DMS114 treated with DMSO at 0.1 percent for 48 hours (cell line): Measurements from ENCODE around the gene HLA-DQA1.
"Not testable (repeated sequence)": the region's sequence is repeated elsewhere in the genome, so short reads cannot be mapped to it uniquely, and the experiment has no call there.

Experiments used
- DNase-seq: peaks from one replicate; lab custom pipeline; 2025; ENCODE audit not compliant: unreplicated experiment; lab: John Stamatoyannopoulos, UW

HLA-DQA1 gene

DNA sequence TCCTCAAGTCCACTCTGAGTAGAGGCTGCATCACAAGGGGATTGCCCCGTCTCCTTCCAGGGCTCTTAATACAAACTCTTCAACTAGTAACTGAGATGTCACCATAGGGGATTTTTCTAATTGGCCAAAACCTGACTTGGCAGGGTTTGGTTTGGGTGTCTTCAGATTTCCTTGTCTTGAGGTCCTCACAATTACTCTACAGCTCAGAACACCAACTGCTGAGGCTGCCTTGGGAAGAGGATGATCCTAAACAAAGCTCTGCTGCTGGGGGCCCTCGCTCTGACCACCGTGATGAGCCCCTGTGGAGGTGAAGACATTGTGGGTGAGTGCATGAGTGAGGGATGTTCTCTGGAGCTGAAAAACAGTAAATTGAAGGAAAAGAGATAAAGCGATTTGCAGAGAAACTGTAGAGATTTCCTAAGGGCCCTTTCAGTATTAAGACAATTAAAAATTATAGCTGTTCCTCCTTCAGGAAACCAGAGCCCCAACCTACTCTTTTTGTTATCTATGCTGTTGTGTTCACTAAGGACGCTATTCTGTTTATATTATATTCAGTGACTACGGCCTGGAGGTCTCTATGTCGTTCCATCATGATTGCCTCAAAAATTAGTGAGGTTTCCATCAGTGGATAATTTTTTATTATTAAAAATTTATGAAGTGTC, at the start of gene HLA-DQA1:
HLA-DQA1 (plus strand) TSS at position 188 of the 662 bp plus-strand sequence; CDS start at position 241, 53 bp downstream.
- DNase-seq, result peak; percentile 31

DNA sequence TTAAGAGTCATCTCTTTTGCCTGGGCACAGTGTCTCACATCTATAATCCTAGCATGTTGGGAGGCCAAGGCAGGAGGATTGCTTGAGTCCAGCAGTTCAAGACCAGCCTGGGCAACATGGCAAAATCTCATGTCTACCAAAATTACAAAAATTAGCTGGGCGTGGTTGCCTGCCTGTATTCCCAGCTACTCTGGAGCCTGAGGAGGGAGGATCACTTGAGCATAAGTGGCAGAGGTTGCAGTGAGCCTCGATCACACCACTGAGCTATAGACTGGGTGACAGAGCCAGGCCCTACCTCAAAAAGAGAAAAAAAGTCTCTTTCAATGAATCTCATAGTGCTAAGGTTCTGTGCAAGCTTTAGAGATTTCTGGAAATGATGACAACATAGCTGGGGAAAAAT, 49.0 kb upstream of the HLA-DQA1 start:
- no peak for DNase-seq

DNA sequence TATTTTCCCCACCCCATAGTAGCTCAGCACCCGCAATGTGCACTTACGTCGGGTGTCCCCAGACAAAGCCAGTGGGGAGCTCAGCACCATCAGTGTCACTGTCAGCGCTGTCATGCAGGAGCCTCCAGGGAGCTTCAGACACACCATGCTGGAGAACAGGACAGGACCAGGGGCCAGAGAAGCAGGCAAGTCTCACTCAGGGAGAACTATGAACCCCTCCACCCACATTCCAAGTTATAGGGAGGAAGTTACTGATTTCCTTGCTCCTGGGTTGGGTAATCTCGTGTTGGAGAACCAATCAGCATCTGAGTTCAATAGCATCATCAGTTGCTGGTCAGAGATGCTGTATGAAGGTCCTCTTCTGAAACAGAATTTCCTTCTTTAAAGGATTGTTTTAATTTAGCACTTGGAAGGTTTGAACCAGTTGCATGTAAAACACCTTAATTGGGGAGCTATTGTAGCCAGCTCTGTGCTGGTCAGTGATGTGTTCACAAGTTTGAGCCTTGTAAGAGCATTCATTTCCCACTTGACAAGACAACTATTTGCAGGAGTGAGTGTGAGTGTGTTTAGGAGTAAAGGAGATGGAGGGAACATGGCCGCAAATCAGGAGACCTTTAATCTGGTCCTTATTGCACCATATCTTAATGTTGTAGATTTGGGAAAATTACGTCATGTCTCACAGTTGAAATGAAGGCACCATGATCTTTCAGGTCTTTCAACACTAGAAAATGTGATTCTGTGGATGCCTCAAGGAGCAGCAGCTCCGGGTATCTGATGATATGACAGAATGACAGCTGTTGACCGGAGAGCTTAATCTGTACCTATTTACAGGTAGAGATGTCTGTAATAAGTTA, 47.4 kb upstream of the HLA-DQA1 start, which contains the start of gene HLA-DRB1:
HLA-DRB1 (minus strand) TSS at position 253 of the 854 bp plus-strand sequence; CDS start at position 147, 106 bp downstream.
- DNase-seq, result peak; percentile 43

DNA sequence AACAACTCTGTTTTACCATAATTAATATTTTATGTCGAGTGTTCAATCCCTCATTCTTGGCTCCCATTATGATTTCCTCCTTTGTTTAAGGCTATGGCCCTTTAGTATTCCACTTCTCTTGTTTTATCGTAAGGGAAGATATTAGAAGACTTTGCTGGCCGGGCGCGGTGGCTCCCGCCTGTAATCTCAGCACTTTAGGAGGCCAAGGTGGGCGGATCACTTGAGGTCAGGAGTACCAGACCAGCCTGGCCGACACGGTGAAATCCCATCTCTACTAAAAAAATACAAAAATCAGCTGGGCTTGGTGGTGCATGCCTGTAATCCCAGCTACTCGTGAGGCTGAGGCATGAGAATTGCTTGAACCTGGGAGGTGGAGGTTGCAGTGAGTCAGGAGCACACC, 46.5 kb upstream of the HLA-DQA1 start:
- DNase-seq, result not testable (repeated sequence)

DNA sequence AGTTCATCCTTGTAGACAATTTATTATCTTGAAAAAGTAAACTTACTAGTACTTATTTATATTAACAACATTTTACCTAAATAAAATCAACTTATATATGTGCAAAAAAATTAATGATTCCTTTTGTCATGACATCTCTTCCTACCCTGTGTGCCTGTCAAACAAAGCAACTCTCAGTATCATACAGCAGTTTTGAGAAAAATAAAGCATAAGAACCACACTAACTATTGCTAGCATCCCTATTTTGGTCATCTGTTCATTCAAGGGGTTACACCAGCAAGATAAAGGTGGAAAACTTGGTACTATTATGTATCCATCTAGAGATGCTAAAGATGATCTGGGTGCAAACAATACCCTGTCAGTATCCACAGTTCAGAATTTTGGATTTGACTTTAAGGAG, 40.2 kb upstream of the HLA-DQA1 start:
- no peak for DNase-seq

DNA sequence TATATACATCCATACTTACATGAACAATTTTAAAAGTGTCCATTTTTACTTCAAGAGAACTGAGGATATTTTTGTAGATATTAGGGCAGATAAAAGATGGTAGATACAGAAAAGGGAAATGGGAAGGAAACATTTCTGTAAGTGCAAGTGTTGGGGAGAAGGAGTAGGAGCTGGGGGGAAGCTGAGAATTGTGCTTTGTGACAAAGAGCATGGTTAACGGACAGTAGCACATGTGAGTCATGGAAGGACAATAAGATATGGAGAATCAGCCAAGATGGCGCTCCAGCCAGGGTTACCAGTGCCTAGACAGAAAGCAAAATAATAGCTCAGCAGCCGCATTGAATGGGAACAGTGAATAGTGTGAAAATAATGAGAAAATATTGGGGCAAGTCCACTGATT, 34.8 kb upstream of the HLA-DQA1 start:
- DNase-seq, result no peak

DNA sequence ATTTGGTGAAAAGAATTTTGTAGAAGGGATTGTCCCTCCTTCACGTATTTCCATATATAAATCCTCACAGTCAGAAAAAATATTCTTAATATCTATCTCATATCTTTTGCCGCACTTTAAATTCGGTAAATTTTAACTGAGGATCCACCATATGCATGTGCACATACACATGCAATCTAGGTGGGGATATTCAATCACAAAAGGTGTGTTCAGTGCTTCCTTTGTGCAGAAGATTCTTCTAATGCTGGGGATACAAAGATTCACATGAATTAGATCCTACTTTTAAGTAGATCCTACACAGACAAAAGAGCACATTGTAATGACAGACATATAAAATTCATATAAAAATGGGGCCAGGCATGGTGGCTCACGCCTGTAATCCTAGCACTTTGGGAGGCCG, 34.0 kb upstream of the HLA-DQA1 start:
- no peak for DNase-seq

DNA sequence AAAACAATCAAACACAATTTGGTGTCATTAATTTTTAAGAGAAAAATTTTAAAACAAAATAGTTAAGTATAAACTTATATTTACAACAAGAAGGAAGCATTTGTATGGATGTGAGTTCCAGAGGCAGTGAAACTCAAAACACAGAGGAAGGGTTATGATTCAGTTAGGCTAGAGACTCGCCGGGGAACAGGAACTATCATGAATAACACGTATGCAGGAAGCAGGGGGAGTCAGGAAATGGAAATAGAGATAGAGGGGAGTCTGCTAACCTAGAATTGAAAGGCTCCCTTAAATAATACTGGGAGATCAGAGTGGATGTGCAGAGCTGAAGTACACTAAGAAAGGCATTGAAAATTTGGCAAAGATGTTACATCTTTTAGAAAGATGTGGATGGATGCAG, 33.3 kb upstream of the HLA-DQA1 start:
- DNase-seq, result no peak

DNA sequence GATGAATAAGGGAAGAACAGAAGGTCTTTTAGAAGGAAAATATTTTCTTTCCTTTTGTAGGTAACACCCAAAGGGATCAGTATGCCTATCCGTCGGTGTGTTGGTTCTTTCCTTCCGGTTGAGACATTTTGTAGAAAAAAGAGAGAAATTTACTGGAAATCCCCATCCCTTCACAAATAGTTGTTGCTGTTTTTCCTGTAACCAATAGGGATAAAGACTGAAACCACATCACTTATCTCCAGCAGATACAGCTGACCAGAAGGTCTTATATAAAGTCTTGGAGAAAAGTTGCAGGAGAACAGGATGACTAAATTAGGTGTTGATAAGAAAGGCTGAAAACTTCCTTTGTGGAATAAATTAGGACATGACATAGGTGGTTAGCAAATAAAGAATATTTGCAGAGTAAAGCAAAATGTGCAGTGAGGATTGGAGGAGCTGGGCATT, 32.8 kb upstream of the HLA-DQA1 start:
- DNase-seq, result peak; percentile 52

DNA sequence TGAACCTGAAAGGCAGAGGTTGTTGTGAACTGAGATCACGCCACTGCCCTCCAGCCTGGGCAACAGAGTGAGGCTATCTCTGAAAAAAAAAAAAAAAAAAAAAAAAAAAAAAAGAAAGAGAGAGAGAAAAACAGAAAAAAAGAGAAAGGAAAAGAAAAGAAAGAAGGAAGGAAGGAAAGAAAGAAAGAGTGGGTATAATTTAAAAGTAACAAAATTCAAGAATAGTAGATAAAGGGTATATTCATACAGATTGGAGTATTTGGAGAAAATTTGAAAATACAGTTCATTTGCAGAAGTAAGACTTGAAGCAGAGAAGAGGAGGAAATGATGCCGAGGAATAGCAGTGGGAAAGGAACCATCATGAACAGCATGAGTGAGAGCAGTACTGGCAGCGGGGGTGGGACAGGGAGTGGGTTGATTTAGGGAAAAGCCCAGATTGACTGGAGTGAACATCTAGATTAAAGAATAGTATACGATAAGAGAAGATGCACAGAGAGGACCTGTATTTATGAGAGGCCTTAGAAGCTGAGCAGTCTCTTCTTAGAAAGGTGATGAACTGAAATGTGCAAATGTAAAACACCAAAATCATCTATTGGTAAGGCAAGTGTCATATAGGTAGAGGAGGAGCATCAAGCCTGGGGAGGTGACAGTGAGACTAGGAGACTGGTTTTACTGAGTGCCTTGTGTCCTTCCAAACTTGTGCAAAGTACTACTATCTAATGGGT, 29.8 kb upstream of the HLA-DQA1 start:
- no peak for DNase-seq

DNA sequence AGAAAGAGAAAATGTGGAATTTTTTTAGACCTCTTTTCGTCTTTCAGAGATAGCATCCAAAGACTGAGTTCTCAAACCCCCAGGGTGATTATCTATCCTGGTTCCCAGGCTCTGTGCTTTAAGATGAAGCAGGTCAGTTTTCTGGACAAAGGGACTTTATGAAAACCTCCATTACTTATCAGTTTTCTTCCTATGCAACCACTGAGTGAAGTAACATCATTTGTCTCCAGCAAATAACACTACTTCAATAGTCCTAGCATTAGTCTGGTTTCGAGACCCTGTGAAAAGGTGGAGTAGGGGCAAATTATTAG, 29.3 kb upstream of the HLA-DQA1 start:
- no peak for DNase-seq

DNA sequence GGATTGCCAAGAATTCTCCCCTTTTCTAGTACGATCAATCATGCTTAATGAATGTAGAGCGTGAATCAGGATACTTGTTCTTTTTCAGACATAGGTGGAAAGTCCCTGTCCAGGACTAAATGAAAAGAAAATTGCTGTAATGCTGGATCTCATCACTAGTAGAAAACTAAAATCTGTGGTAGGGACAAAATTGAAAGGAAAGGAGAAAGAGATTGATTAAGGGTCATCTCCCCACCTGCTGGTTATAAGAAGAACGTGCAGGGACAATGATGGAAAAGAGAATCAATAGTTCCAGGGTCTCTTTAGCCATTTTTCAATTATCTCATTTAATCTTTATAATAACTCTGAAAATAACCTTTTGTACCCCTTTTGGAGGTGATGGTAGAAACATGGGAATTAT, 28.8 kb upstream of the HLA-DQA1 start:
- no peak for DNase-seq

DNA sequence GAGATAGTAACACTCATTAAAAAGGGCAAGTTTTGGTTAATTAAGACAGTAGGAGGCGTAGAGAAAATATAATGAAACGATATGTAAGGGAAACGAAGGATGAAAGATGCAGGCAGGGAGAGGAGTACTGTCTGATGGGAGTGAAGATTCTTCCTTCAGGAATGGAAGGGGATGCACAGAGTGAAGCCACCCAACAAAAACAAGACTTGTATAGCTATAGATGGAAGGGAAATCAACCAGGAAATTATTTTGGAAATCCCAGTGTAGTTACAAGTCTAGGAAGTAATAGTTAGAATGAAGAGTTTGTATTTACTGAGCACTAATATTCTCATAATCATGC, 27.8 kb upstream of the HLA-DQA1 start:
- no peak for DNase-seq

DNA sequence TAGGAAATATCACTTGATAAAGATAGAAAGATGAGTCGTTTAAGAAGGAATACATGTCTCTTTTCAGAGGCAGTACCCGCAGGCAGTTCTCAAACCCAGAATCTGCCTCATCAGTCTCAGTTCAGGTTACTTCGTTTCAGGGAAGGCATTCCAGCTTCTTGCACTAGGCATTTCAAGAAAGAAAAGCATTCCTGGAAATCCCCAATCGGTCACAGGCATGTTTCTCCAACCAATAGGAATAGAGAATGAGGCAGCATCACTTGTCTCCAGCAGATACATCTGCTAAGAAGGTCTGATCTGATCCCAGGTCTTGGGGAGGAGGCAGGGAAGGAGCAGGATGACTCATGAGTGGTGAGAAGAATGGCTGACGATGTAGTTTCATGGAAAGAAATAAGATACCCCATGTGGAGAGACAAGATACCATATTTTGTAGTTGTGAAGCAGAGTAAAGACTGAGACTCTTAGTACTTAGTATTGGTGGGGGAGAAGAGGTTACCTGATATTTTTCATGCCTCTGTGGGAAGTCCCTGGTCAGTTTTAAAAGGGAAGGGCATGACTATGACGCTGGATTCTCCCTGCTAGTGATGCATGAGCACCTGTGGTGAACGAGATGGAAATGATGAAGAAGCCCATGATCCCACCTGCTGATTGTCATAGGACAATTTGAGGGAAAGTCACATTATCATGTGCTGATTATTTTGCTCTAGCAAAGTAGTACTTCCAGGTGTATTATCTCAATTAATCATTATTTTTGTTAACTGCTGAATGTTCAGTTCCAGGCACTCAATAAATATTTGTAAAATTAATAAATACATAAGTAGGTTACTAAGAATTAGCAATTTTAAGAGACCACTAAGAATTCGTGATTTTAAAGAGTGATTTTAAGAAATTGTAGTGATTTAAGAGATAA, 27.2 kb upstream of the HLA-DQA1 start:
- DNase-seq, result peak; percentile 93

DNA sequence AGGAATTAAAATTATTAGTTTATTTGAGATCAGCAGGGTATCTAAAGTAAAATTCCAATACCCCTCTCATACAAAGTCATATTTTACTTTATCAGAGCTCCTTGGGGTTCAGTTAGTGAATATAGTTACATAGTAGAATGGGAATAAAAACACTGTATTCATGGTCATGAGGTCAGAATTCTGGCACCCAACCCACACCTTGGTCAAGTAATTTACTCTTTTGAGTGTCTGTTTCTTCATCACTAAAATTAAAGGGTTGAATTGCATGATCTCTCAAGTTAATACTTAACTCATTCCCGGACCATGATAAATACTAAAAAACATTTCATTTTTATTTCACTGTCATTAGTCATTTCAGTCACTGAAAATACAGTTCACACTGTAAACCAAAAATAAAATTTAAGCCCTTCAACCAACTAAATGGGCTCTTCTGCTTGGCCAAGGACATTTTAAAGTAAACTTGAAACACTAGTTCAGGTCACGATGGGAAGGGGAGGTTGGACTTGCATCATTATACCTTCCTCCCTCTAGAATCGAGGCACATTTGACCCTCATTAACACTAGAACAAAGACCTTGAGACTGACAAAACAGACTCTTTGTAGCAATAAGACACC, 26.4 kb upstream of the HLA-DQA1 start:
- DNase-seq, result no peak

DNA sequence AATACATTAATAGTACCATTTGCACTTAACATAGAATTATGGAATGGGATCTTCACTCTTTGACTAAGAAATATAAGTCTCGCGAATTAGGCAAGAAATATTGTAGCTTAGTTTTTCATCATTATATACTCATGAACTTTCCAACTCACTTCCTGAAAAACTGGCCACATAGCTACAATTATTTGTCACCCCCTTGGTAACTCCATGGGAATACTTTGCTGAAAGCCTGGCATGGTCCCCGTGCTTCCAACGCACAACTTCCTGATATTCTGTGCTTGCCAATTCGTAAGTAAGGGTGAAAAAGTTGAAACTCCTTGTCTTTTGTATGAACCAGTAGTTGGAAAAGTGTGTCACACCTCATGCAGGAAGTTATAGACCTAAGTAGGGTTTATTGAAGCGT, 23.7 kb upstream of the HLA-DQA1 start:
- DNase-seq, result no peak

DNA sequence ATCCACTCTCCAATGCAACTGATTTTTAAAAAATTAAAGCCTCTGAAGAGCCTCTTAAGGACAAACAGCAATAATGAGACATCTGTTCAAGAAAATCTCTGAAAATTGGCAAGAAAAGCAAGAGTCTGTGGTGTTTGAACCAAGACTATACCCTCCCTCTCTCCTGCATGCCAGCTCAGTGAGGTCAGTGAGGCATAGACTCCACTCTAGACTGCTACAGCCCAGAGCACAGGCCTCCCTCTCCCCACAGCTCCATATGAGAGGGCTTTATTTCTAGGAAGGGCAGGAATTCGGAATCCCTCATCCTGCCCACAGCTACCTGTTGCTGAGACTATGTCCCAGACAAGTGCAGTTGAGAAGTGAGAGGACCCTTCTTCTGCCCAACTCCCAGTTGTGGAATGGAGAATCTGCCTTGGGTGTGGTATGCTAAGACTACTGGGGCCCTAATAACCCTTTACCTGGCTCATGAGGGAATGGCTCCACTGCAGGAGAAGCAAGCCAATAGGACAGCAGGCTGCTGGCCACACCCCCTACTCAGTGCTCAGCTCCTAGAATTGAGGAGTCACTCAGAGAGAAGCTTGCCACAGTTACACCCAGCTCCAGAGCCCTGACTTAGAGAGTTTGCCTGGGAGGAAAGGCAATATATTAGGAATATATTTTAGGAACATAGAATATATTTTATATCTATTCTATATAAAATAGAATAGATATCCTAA, 22.7 kb upstream of the HLA-DQA1 start:
- DNase-seq, result no peak

DNA sequence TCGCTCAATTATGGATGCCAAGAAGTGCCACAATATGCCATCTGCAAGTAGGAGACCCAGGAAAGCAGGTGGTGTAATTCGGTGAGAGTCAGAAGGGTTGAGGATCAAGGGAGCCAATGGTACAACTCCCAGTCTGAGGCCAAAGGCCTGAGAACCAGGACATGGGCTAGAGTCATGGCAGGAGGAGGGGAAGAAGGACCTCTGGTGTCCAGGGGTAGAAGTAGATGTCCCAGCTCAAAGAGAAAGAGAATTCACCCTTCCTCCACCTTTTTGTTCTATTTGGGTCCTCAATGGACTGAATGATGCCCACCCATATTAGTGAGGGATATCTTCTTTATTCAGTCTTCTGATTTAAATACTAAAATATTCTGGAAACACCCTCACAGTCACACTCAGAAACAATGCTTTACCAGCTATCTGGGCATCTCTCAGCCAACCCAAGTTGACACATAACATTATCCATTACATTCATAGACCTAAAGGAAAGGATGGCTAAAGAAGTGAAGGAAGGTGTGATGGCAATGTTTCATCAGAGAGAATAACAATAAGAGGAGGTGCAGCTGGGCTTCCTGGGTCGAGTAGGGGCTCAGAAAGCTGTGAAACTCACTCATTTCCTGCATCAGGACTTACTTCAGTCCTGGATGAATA, 21.2 kb upstream of the HLA-DQA1 start:
- DNase-seq, result no peak

DNA sequence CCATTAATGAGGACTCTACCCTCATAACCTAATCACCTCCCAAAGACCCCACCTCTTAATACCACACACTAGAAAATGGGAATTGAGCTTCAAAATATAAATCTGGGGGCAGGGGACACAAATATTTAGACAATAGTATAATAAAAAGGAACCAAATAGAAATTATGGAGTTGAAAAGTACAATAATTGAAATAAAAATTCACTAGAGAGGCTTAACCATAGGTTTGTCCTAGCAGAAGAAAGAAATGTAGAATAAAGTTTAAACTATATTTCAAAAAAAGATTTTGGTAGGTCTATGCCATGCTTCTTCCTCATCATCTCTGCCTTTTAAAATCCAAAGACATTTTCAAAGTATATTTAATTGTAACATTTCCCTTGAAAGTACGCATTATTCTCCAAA, 19.5 kb upstream of the HLA-DQA1 start:
- DNase-seq, result no peak
